Effector CD8-positive, alpha-beta T cell (primary cell): ENCODE measurements around the gene CELF2.

Experiments
- DNase-seq: peaks from one replicate; lab custom pipeline; 2025; lab: John Stamatoyannopoulos, UW

The CELF2 gene

GRCh38 chr10:11245981-11246590 is 228.4 kb downstream of the CELF2 start:
- no peak for DNase-seq

DNA sequence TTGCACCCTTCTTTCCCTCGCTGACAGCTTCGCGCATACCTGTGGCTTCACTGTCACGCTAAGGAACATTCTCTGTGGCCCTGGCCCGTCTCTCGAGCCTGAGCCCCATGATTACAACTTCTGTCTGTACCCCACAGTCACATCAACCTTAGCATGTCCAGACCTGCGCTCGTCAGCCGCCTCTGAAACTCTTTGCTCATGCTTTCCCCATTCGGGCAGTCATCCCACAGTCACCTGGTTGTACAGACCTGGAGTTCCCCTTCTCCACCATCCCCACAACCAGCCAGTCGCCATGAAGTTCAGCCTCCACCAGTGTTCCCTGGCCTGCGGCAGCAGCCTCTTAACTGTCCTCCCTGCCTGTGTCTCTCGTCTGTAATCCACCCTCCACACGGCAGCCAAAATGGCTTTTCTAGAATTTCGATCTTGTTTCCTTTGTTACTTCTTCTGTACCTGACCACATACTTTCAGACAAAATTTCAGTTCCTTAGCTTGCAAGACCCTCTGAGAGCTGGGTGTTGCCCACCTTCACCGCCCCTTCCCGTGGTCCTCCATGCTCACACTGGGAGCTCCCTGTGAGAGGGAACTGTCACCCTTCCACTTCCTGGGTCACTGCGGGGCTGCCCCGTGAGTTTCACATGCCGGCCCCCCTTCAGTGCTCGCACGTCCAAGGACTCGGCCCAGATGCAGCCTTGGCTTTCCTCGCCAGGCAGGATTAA is 229.2 kb downstream of the CELF2 start:
- no peak for DNase-seq

- no peak for DNase-seq
Measured at GRCh38 chr10:11249152-11249807, 231.6 kb downstream of the CELF2 start.

DNA sequence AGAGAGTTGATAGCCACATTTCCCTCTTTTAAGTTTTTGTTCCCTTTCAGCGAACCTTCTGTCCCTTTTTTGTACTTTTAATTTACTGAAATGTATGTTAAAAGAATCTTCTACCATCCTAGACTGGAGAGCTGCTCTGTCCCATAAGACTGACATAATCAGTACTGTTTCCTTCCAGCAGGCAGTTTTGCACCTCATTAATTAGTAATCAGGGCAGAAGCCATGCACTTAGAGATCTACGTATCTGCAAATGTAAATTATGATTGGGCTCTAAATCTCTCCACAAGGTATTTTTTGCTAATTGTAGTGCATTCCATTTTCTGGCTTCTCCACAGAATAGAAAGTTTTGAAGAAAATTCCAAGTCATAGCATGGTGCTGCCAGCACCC is 232.1 kb downstream of the CELF2 start:
- DNase-seq = no peak

- DNase-seq = no peak
Measured at GRCh38 chr10:11250304-11250703, 232.6 kb downstream of the CELF2 start.

GRCh38 chr10:11252887-11253286 is 235.2 kb downstream of the CELF2 start:
- DNase-seq = no peak

- DNase-seq = no peak
Measured at GRCh38 chr10:11253385-11254002, 235.8 kb downstream of the CELF2 start.

DNA sequence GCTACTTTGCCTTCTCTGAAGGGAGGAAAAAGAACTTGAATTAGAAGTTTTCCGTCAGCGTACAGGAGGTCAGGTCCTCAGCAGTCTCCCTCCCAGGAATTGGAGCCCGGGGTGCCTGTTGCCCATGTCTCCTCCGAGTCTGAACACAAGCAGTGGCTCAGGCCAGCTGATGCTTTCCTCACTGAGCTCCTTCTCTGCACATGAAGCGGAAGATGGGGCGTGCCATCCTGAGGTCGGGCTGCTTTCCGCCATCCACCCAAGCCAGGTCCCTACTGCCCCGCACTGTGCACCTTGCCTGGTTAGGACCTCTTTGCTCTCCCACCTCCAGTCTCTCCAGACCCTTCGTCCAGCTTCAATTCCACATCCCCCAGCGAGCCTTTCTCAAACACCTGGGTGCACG is 237.5 kb downstream of the CELF2 start:
- no peak for DNase-seq

- DNase-seq = no peak
Measured at GRCh38 chr10:11255796-11256444, 238.2 kb downstream of the CELF2 start.

GRCh38 chr10:11256896-11257295 is 239.2 kb downstream of the CELF2 start:
- DNase-seq = no peak

DNA sequence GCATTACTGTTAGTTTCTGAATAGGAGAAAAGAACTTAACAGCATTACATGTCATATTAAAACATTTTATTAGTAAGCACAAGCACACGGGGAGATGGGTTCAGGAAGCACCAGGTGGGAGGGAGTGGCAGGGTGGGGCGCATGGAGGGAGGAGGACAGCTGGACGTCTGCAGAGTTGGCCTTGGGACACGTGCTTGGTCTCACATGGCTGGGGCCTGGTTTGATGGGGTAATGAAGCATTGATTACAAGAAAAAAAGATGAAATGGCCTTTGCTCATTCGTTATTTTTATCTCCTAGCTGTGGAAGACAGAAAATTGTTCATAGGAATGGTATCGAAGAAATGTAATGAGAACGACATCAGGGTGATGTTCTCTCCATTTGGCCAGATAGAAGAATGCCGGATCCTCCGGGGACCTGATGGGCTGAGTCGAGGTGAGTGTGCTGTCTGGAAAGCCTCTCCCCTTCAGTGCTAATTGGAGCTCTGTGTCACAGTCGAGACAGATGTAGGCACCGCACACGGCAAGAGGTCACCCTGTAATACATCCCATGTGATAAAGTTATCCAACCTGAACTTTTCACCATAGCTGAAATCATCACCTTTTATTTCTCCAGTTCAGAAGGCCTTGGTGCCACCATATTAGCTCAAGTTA is 239.9 kb downstream of the CELF2 start:
- DNase-seq = no peak

- DNase-seq = no peak
Measured at GRCh38 chr10:11260170-11260569, 242.5 kb downstream of the CELF2 start.

- DNase-seq = no peak
Measured at GRCh38 chr10:11261143-11261542, 243.5 kb downstream of the CELF2 start.

- DNase-seq = no peak
Measured at GRCh38 chr10:11261687-11262493, 244.2 kb downstream of the CELF2 start.

GRCh38 chr10:11262494-11263345 is 245.0 kb downstream of the CELF2 start:
- no peak for DNase-seq

- DNase-seq = no peak
Measured at GRCh38 chr10:11263767-11264166, 246.1 kb downstream of the CELF2 start.

- DNase-seq = no peak
Measured at GRCh38 chr10:11264296-11265048, 246.8 kb downstream of the CELF2 start.

- DNase-seq = no peak
Measured at GRCh38 chr10:11265484-11265883, 247.8 kb downstream of the CELF2 start.

- DNase-seq = no peak
Measured at GRCh38 chr10:11266426-11266825, 248.8 kb downstream of the CELF2 start.
